WTC11 (cell line): ENCODE measurements around the gene C2orf72.

Experiments used
- CBFB ChIP-seq: sonication (generic); formaldehyde crosslinking; IDR thresholded peaks from 2 replicates; pipeline ENCODE4 v1.8.1; 2022; ENCODE audit warnings: mild to moderate bottlenecking, low read depth, missing genetic modification reagents
- ETV6 ChIP-seq: sonication (generic); formaldehyde crosslinking; IDR thresholded peaks from 2 replicates; pipeline ENCODE4 v1.8.1; 2022; ENCODE audit warnings: mild to moderate bottlenecking, missing genetic modification reagents
- GABPB1 ChIP-seq: sonication (generic); formaldehyde crosslinking; IDR thresholded peaks from 2 replicates; pipeline ENCODE4 v1.8.1; 2023; ENCODE audit warnings: mild to moderate bottlenecking, missing genetic modification reagents
- RELA ChIP-seq: sonication (generic); formaldehyde crosslinking; IDR thresholded peaks from 2 replicates; pipeline ENCODE4 v1.8.1; 2022; ENCODE audit warnings: missing genetic modification reagents, mild to moderate bottlenecking, borderline replicate concordance
- TF ChIP-seq, protein P1 (sequence below): fragments of 200-600 bp; IDR thresholded peaks from 2 replicates; pipeline ENCODE4 v1.8.0; 2022; ENCODE audit warnings: antibody characterized with exemption
- TF ChIP-seq, protein P2 (sequence below): sonication (generic); formaldehyde crosslinking; conservative IDR thresholded peaks from 2 replicates; pipeline ENCODE4 v1.8.1; 2022; ENCODE audit warnings: mild to moderate bottlenecking, missing genetic modification reagents
- TF ChIP-seq, protein P3 (sequence below): sonication (generic); formaldehyde crosslinking; IDR thresholded peaks from 2 replicates; pipeline ENCODE4 v1.8.1; 2022; ENCODE audit warnings: mild to moderate bottlenecking, moderate library complexity, missing genetic modification reagents
- TF ChIP-seq, protein P4 (sequence below): sonication (generic); formaldehyde crosslinking; IDR thresholded peaks from 2 replicates; pipeline ENCODE4 v1.8.1; 2023; ENCODE audit warnings: mild to moderate bottlenecking, missing genetic modification reagents, moderate library complexity
- TF ChIP-seq, protein P5 (sequence below): sonication (generic); formaldehyde crosslinking; IDR thresholded peaks from 2 replicates; pipeline ENCODE4 v1.8.0; 2022; ENCODE audit warnings: mild to moderate bottlenecking, missing genetic modification reagents

DNA sequence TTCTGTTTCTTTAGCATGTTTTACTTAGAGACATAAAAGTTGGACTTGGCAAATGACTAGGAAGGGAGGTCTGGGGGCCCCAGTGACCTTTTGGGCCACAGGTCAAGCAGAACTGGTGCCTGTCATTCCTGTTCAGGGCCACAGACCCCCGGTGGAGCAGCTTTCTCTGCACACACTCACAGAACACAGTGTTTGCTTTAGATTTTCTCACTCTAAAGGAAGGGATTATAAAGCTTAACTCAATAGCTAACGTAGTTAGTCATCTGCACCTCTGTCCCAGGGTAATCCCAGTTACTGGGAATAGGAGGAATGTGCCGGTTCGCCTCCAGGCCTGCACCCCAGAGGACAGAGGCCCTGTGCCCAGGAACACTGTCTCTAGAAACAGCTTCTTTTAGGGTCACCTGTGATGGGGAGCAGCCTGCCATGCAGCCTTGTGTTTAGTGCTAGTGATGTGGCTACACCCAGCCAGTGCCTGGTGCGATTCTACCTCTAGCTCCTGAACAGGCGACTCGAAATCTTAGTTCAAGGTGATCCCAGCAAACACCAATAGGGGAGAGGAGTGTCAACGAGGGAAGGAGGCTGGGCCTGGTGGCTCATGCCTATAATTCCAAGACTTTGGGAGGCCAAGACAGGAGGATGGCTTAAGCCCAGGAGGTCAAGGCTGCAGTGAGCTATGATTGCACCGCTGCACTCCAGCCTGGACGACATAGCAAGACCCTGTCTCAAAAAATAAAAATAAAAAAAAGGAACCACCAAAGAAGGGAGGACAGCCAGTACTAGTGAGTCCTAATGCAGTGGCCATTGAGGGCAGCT is 29.8 kb upstream of the C2orf72 start:
- TF ChIP-seq CBFB (CRISPR knock-in tag) (no peak), GABPB1 (CRISPR knock-in tag) (no peak), RELA (CRISPR knock-in tag) (no peak), ETV6 (CRISPR knock-in tag) (no peak)
- TF ChIP-seq, protein P1, sequence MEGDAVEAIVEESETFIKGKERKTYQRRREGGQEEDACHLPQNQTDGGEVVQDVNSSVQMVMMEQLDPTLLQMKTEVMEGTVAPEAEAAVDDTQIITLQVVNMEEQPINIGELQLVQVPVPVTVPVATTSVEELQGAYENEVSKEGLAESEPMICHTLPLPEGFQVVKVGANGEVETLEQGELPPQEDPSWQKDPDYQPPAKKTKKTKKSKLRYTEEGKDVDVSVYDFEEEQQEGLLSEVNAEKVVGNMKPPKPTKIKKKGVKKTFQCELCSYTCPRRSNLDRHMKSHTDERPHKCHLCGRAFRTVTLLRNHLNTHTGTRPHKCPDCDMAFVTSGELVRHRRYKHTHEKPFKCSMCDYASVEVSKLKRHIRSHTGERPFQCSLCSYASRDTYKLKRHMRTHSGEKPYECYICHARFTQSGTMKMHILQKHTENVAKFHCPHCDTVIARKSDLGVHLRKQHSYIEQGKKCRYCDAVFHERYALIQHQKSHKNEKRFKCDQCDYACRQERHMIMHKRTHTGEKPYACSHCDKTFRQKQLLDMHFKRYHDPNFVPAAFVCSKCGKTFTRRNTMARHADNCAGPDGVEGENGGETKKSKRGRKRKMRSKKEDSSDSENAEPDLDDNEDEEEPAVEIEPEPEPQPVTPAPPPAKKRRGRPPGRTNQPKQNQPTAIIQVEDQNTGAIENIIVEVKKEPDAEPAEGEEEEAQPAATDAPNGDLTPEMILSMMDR = no peak
- TF ChIP-seq, protein P2, sequence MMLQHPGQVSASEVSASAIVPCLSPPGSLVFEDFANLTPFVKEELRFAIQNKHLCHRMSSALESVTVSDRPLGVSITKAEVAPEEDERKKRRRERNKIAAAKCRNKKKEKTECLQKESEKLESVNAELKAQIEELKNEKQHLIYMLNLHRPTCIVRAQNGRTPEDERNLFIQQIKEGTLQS = no peak
- TF ChIP-seq, protein P3, sequence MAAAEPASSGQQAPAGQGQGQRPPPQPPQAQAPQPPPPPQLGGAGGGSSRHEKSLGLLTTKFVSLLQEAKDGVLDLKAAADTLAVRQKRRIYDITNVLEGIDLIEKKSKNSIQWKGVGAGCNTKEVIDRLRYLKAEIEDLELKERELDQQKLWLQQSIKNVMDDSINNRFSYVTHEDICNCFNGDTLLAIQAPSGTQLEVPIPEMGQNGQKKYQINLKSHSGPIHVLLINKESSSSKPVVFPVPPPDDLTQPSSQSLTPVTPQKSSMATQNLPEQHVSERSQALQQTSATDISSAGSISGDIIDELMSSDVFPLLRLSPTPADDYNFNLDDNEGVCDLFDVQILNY (CRISPR knock-in tag) = no peak
- TF ChIP-seq, protein P4, sequence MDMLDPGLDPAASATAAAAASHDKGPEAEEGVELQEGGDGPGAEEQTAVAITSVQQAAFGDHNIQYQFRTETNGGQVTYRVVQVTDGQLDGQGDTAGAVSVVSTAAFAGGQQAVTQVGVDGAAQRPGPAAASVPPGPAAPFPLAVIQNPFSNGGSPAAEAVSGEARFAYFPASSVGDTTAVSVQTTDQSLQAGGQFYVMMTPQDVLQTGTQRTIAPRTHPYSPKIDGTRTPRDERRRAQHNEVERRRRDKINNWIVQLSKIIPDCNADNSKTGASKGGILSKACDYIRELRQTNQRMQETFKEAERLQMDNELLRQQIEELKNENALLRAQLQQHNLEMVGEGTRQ (CRISPR knock-in tag) = no peak
- TF ChIP-seq, protein P5, sequence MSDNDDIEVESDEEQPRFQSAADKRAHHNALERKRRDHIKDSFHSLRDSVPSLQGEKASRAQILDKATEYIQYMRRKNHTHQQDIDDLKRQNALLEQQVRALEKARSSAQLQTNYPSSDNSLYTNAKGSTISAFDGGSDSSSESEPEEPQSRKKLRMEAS (CRISPR knock-in tag) = no peak
